HepG2 (cell line): Measurements from ENCODE around the gene PLVAP. TPM values are rescaled to one million over a fixed set of nuclear protein-coding genes. Genes with fewer than 3 reads are reported as not detected.

Source experiments
- EED ChIP-seq: sonication (generic); formaldehyde crosslinking; IDR thresholded peaks from 2 replicates; pipeline ENCODE4 v1.5.0; 2020; ENCODE audit warnings: mild to moderate bottlenecking, missing genetic modification reagents
- HNRNPUL1 ChIP-seq: fragments of 200-400 bp; formaldehyde crosslinking; IDR thresholded peaks from 2 replicates; pipeline ENCODE4 v1.6.1; 2017; ENCODE audit warnings: low read depth, mild to moderate bottlenecking, low read length, moderate library complexity
- HOMEZ ChIP-seq: IDR thresholded peaks from 2 replicates; pipeline ENCODE4 v1.6.1; 2016; ENCODE audit warnings: low read depth
- MAZ ChIP-seq, 2 experiments: sonication (generic) in 1 of 2; formaldehyde crosslinking in 1 of 2; IDR thresholded peaks; 2 replicates each; pipeline versions ENCODE4 v1.5.0 to v1.6.1; 2012 to 2020; ENCODE audit warnings: low read depth in 2 of 2, mild to moderate bottlenecking in 2 of 2, borderline replicate concordance in 1 of 2, improper control_type of control experiment in 1 of 2, low read length in 1 of 2, missing genetic modification reagents in 1 of 2, moderate library complexity in 1 of 2
- PATZ1 ChIP-seq: sonication (generic); formaldehyde crosslinking; IDR thresholded peaks from 2 replicates; pipeline ENCODE4 v1.4.0; 2020; ENCODE audit warnings: missing genetic modification reagents
- RARA ChIP-seq: IDR thresholded peaks from 2 replicates; pipeline ENCODE4 v1.6.1; 2016; ENCODE audit warnings: missing genetic modification reagents, missing compliant biosample characterization
- RERE ChIP-seq: IDR thresholded peaks from 2 replicates; pipeline ENCODE4 v1.6.1; 2016; ENCODE audit warnings: low read depth, missing genetic modification reagents, missing compliant biosample characterization
- RXRA ChIP-seq: sonication (generic); formaldehyde crosslinking; IDR thresholded peaks from 2 replicates; pipeline ENCODE4 v1.5.1; 2020; ENCODE audit warnings: missing genetic modification reagents
- SP2 ChIP-seq: sonication (generic); formaldehyde crosslinking; IDR thresholded peaks from 2 replicates; pipeline ENCODE4 v1.5.1; 2020; ENCODE audit warnings: mild to moderate bottlenecking, missing genetic modification reagents
- TAF15 ChIP-seq: fragments of 200-400 bp; formaldehyde crosslinking; IDR thresholded peaks from one replicate; pipeline ENCODE4 v1.6.1; 2018; ENCODE audit warnings: mild to moderate bottlenecking, low read depth, low read length; ENCODE audit not compliant: poor library complexity, severe bottlenecking
- ZNF281 ChIP-seq: sonication (generic); formaldehyde crosslinking; IDR thresholded peaks from 2 replicates; pipeline ENCODE4 v1.4.0; 2020; ENCODE audit warnings: missing genetic modification reagents, borderline replicate concordance
- polyA plus RNA-seq, 8 experiments: library from polyadenylated mRNA; depleted of rRNA in 3 of 8; stranded (reverse) in 7 of 8; unstranded in 1 of 8; fragments of >200 nt; fragmentation: Illumina TruSeq in 4 of 8; extraction: Trizol in 4 of 8; gene quantifications; 2 replicates each; pipeline versions ENCODE4 v1.2.1 to v1.2.3, GENCODE V29; 2011 to 2016; ENCODE audit warnings: low read depth in 4 of 8, missing spikeins in 1 of 8, mixed read lengths in 1 of 8; ENCODE audit not compliant: insufficient read depth in 1 of 8
- total RNA-seq, 5 experiments: library from RNA; depleted of rRNA; stranded (reverse); fragments of >200 nt; fragmentation: Illumina TruSeq; extraction: Trizol; gene quantifications; 2 replicates each; pipeline ENCODE4 v1.2.3, GENCODE V29; 2016; ENCODE audit warnings: low read depth in 1 of 5
- TF ChIP-seq, protein P1 (sequence below): sonication (generic); formaldehyde crosslinking; IDR thresholded peaks from 2 replicates; pipeline ENCODE4 v1.8.0; 2022; ENCODE audit warnings: missing genetic modification reagents, mild to moderate bottlenecking, moderate library complexity, borderline replicate concordance

Gene PLVAP
- total and polyA plus RNA-seq, 2 of the 13 experiments (the other 11 are each of a cell fraction or from before 2014, with no cell fraction given): 0.26 TPM; not detected in 1

GRCh38 chr19:17303167-17303939 lies 73.8 kb downstream of the PLVAP start, which contains the start of gene ABHD8 (continued):
- no peak for TF ChIP-seq RERE (CRISPR knock-in tag)
- 0 out of 2 replicates have a peak, but pooled peaks have one; percentile 34 for TF ChIP-seq HOMEZ (CRISPR knock-in tag)
- peak; percentile 79 for TF ChIP-seq RARA (CRISPR knock-in tag)
- TF ChIP-seq HNRNPUL1: 0 out of 2 replicates have a peak, but pooled peaks have one; percentile 32
- TF ChIP-seq TAF15: peak; percentile 46
- no peak for TF ChIP-seq EED (CRISPR knock-in tag)
- peak; percentile 78; the same call in 1 of the 2 replicates for TF ChIP-seq MAZ (IDR thresholded peaks at IDR 0.05; ENCODE audit: borderline replicate concordance, low read depth, low read length)
- TF ChIP-seq MAZ (CRISPR knock-in tag; IDR thresholded peaks at IDR 0.05; ENCODE audit: low read depth): no peak; the same call in none of the 2 replicates
- TF ChIP-seq, protein P1, sequence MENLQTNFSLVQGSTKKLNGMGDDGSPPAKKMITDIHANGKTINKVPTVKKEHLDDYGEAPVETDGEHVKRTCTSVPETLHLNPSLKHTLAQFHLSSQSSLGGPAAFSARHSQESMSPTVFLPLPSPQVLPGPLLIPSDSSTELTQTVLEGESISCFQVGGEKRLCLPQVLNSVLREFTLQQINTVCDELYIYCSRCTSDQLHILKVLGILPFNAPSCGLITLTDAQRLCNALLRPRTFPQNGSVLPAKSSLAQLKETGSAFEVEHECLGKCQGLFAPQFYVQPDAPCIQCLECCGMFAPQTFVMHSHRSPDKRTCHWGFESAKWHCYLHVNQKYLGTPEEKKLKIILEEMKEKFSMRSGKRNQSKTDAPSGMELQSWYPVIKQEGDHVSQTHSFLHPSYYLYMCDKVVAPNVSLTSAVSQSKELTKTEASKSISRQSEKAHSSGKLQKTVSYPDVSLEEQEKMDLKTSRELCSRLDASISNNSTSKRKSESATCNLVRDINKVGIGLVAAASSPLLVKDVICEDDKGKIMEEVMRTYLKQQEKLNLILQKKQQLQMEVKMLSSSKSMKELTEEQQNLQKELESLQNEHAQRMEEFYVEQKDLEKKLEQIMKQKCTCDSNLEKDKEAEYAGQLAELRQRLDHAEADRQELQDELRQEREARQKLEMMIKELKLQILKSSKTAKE (CRISPR knock-in tag): no peak
- peak; percentile 72; the same call in 1 of the 2 replicates for TF ChIP-seq ZNF281
- TF ChIP-seq PATZ1 (CRISPR knock-in tag): peak; percentile 64
- peak; percentile 95 for TF ChIP-seq RXRA (CRISPR knock-in tag)
- TF ChIP-seq SP2 (CRISPR knock-in tag): peak; percentile 99
